HFF-Myc (cell line): ENCODE measurements around the gene EMC9.

Source experiments
- DNase-seq: peaks from one replicate; pipeline ENCODE4 v3.0.0-alpha.2; 2011; ENCODE audit warnings: low read depth; ENCODE audit errors: extremely low read depth
- H3K4me3 ChIP-seq: replicated peaks from 2 replicates; pipeline ENCODE4 v1.5.1; 2011; ENCODE audit warnings: low read depth, mild to moderate bottlenecking, control low read depth, low read length
- CTCF ChIP-seq: IDR thresholded peaks from 2 replicates; pipeline ENCODE4 v1.5.1; 2012; ENCODE audit warnings: mild to moderate bottlenecking, low read depth, low read length, control low read depth; ENCODE audit errors: missing control alignments

EMC9 gene

GRCh38 chr14:24165785-24166184, 24.4 kb upstream of the EMC9 start:
- no peak for TF ChIP-seq CTCF
- no peak overlapping the region for H3K4me3 ChIP-seq
- DNase-seq = no peak

GRCh38 chr14:24164518-24164991, 23.2 kb upstream of the EMC9 start:
- DNase-seq = no peak
- H3K4me3 ChIP-seq = no peak overlapping the region
- no peak for TF ChIP-seq CTCF

GRCh38 chr14:24162093-24162492, 20.7 kb upstream of the EMC9 start:
- H3K4me3 ChIP-seq = peak overlapping the region; percentile 51
- no peak for DNase-seq
- TF ChIP-seq CTCF = no peak

- peak; percentile 94 for TF ChIP-seq CTCF
- H3K4me3 ChIP-seq = peak within 1 kb of the TSS; percentile 51
- DNase-seq = peak; percentile 94
These were observed 19.7 kb upstream of the EMC9 start, which contains the start of gene IRF9 for GRCh38 chr14:24160850-24161804. IRF9 (plus strand) TSS chr14:24161265; CDS start chr14:24162145, 880 bp downstream.

GRCh38 chr14:24160499-24160849, 19.1 kb upstream of the EMC9 start:
- no peak overlapping the region for H3K4me3 ChIP-seq
- no peak for TF ChIP-seq CTCF
- no peak for DNase-seq

- DNase-seq = no peak
- TF ChIP-seq CTCF = no peak
- H3K4me3 ChIP-seq = no peak overlapping the region
These were observed 18.5 kb upstream of the EMC9 start for GRCh38 chr14:24159777-24160498.
